HG03196 (cell line): Measurements from ENCODE around the gene MUC4.
"Not testable (repeated sequence)": the region's sequence is repeated elsewhere in the genome, so short reads cannot be mapped to it uniquely, and the experiment has no call there.

Source experiments
- ATAC-seq: cut with Tn5 transposase; IDR thresholded peaks from one replicate; pipeline ENCODE4 v1.9.1; 2021; ENCODE audit not compliant: unreplicated experiment

Gene MUC4

GRCh38 chr3:195838714-195839113 lies 27.0 kb upstream of the MUC4 start:
- no peak for ATAC-seq

GRCh38 chr3:195836476-195837135 lies 24.9 kb upstream of the MUC4 start:
- no peak for ATAC-seq

GRCh38 chr3:195835791-195836190 lies 24.1 kb upstream of the MUC4 start:
- ATAC-seq, result no peak

GRCh38 chr3:195834675-195835583 lies 23.2 kb upstream of the MUC4 start:
- ATAC-seq, result no peak

- no peak for ATAC-seq
Observed at GRCh38 chr3:195829897-195830254, 18.1 kb upstream of the MUC4 start.

- no peak for ATAC-seq
Observed at GRCh38 chr3:195828762-195829161, 17.0 kb upstream of the MUC4 start.

GRCh38 chr3:195825857-195826804 lies 14.4 kb upstream of the MUC4 start:
- ATAC-seq, result no peak

GRCh38 chr3:195825191-195825588 lies 13.5 kb upstream of the MUC4 start:
- no peak for ATAC-seq

GRCh38 chr3:195824425-195825190 lies 12.9 kb upstream of the MUC4 start:
- ATAC-seq, result not testable (repeated sequence)

GRCh38 chr3:195823999-195824398 lies 12.3 kb upstream of the MUC4 start:
- ATAC-seq, result no peak

- no peak for ATAC-seq
Observed at GRCh38 chr3:195823280-195823679, 11.6 kb upstream of the MUC4 start.

- no peak for ATAC-seq
Observed at GRCh38 chr3:195822131-195822696, 10.5 kb upstream of the MUC4 start.

- ATAC-seq, result no peak
Observed at GRCh38 chr3:195821403-195822130, 9.8 kb upstream of the MUC4 start.

- no peak for ATAC-seq
Observed at GRCh38 chr3:195820901-195821300, 9.2 kb upstream of the MUC4 start.

- ATAC-seq, result no peak
Observed at GRCh38 chr3:195820186-195820585, 8.5 kb upstream of the MUC4 start.

- ATAC-seq, result no peak
Observed at GRCh38 chr3:195818301-195818700, 6.6 kb upstream of the MUC4 start.

GRCh38 chr3:195817578-195818135 lies 5.9 kb upstream of the MUC4 start:
- no peak for ATAC-seq

- not testable (repeated sequence) for ATAC-seq
Observed at GRCh38 chr3:195816276-195816913, 4.7 kb upstream of the MUC4 start.
